Body of pancreas (tissue), 4 donors: ENCODE results near the gene BFAR.

Experiments used
- POLR2A ChIP-seq, 3 donors: fragments of 450-650 bp; IDR thresholded peaks; one replicate each; pipeline ENCODE4 v1.6.1; 2016; ENCODE audit warnings: antibody characterized with exemption in 3 of 3, mild to moderate bottlenecking in 2 of 3
- TF ChIP-seq, protein P1 (sequence below), 7 experiments: fragments of 450-650 bp in 4 of 7; fragments of 200-600 bp in 3 of 7; sonication (generic) in 3 of 7; IDR thresholded peaks; one replicate each; pipeline ENCODE4 v1.5.1; 2016 to 2019; ENCODE audit warnings: antibody characterized with exemption in 7 of 7

DNA sequence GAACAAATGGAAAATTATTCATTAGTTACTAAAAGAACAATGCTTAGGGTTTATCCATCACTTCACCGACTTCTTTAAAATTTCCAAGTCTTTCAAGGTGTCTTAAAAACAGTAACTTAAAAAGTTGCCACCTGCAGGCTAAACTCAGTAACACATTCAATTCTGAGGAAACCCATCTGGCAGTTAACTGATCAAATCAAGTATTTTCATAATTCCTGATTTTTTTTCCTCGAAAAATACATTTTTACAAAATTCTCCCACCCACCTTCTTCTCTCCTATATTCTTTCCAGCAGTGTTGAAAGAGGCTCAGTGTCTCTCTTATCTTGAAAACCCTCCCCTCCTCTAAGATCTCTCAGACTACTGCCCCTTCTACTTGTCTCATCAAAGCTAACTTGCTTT is 32.6 kb upstream of the BFAR start:
- TF ChIP-seq, protein P1, sequence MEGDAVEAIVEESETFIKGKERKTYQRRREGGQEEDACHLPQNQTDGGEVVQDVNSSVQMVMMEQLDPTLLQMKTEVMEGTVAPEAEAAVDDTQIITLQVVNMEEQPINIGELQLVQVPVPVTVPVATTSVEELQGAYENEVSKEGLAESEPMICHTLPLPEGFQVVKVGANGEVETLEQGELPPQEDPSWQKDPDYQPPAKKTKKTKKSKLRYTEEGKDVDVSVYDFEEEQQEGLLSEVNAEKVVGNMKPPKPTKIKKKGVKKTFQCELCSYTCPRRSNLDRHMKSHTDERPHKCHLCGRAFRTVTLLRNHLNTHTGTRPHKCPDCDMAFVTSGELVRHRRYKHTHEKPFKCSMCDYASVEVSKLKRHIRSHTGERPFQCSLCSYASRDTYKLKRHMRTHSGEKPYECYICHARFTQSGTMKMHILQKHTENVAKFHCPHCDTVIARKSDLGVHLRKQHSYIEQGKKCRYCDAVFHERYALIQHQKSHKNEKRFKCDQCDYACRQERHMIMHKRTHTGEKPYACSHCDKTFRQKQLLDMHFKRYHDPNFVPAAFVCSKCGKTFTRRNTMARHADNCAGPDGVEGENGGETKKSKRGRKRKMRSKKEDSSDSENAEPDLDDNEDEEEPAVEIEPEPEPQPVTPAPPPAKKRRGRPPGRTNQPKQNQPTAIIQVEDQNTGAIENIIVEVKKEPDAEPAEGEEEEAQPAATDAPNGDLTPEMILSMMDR (IDR thresholded peaks at IDR 0.05), result peak in 6 of 7 experiments; percentile 20 to 58 (median 48)
- no peak for TF ChIP-seq POLR2A (IDR thresholded peaks at IDR 0.05)
